ENCODE results near the gene ANO3. TPM values are rescaled to one million over a fixed set of nuclear protein-coding genes. Genes with fewer than 3 reads are reported as not detected.

ANO3 gene
- total RNA-seq, 2 experiments from 2014 or later: not detected

DNA sequence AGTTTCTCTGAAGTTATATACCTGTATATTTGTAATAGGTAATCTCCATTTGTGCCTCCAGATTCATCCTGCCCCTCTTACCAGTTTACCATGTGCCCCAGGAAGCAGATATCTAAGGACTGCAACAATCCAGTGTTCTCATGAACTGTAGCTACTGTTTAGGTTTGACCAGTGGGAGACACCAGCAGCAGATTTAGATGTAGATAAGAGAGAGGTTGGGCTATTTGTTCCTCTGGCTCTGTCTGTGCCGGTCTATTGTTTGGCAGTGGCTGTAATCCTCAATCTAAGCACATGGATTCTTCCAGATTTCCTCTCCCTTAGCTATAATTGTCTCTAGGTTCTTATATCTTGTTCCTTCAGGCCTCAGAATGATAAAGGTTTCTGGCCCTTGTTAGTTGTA, 88.4 kb downstream of the ANO3 start:
- POLR2A ChIA-PET: no interaction called here
- peaks cover 4% of the 10 kb centered on the region for H3K9me3 Mint-ChIP-seq
- no peak overlapping the region for H3K4me3 Mint-ChIP-seq
- CTCF ChIA-PET: no interaction called here
- TF ChIP-seq, protein P1, sequence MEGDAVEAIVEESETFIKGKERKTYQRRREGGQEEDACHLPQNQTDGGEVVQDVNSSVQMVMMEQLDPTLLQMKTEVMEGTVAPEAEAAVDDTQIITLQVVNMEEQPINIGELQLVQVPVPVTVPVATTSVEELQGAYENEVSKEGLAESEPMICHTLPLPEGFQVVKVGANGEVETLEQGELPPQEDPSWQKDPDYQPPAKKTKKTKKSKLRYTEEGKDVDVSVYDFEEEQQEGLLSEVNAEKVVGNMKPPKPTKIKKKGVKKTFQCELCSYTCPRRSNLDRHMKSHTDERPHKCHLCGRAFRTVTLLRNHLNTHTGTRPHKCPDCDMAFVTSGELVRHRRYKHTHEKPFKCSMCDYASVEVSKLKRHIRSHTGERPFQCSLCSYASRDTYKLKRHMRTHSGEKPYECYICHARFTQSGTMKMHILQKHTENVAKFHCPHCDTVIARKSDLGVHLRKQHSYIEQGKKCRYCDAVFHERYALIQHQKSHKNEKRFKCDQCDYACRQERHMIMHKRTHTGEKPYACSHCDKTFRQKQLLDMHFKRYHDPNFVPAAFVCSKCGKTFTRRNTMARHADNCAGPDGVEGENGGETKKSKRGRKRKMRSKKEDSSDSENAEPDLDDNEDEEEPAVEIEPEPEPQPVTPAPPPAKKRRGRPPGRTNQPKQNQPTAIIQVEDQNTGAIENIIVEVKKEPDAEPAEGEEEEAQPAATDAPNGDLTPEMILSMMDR (IDR thresholded peaks at IDR 0.05): no peak
- ATAC-seq (no peak), DNase-seq (no peak)
- H3K27me3 Mint-ChIP-seq: no peaks in the 10 kb centered on the region
- no peaks in the 10 kb centered on the region for H3K4me1 Mint-ChIP-seq (ENCODE audit: low read depth)
- no peak overlapping the region for H3K27ac Mint-ChIP-seq
- intact Hi-C loops (cut with micrococcal nuclease): no loop called here
- no peaks in the 10 kb centered on the region for H3K36me3 Mint-ChIP-seq (ENCODE audit: low read depth)

DNA sequence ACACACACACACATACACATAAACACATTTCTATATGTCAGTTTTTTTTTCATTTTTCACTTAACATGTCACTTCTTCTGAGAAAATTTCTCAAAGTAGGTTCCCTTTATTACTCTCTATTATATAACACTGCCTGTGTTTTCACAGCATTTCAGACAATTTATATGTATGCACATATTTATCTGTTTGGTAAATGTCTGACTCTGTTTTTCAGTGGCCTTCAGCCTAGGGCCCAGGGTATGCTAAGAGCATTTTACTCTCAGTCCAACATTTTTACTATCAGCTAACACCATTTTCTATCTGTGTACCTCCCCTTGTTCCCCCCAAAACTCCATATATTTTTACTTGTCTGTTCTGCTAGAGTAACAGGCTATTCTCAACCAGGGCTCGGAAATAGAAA, 92.3 kb downstream of the ANO3 start:
- Mint-ChIP-seq H3K9me3 (peaks cover 8% of the 10 kb centered on the region), H3K4me3 (no peak overlapping the region), H3K27me3 (no peaks in the 10 kb centered on the region), H3K27ac (no peak overlapping the region), H3K36me3 (ENCODE audit: low read depth) (no peaks in the 10 kb centered on the region), H3K4me1 (ENCODE audit: low read depth) (no peaks in the 10 kb centered on the region)
- ATAC-seq (no peak), DNase-seq (no peak)
- intact Hi-C loops (cut with micrococcal nuclease): no loop called here
- ChIA-PET CTCF (no interaction called here), POLR2A (no interaction called here)
- TF ChIP-seq, protein P1 (IDR thresholded peaks at IDR 0.05): no peak

DNA sequence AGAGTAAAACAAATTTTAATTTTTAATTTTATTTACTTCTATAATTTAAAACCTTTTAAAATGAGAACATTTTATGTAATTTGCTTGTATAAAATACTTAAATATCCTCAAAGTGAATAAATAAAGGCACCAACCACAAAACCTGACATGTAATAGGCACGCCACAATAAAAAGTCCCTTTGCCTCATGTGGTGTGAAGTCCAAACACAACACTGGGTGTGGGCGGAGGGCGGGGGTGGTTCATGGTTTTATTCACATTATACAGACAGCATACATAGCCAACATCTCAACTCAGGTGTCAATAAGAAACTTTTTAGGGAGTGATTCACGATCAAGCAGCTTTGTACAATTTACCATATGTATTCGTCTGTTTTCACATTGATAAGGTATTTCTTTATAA, 107.9 kb downstream of the ANO3 start:
- DNase-seq (peak; percentile 1), ATAC-seq (no peak)
- CTCF ChIA-PET: no interaction called here
- H3K36me3 Mint-ChIP-seq (ENCODE audit: low read depth): no peaks in the 10 kb centered on the region
- no peaks in the 10 kb centered on the region for H3K9me3 Mint-ChIP-seq
- no peaks in the 10 kb centered on the region for H3K4me1 Mint-ChIP-seq (ENCODE audit: low read depth)
- intact Hi-C loops (cut with micrococcal nuclease): no loop called here
- H3K27me3 Mint-ChIP-seq: no peaks in the 10 kb centered on the region
- no peak overlapping the region for H3K27ac Mint-ChIP-seq
- no peak overlapping the region for H3K4me3 Mint-ChIP-seq
- POLR2A ChIA-PET: no interaction called here
- TF ChIP-seq, protein P1 (IDR thresholded peaks at IDR 0.05): no peak

DNA sequence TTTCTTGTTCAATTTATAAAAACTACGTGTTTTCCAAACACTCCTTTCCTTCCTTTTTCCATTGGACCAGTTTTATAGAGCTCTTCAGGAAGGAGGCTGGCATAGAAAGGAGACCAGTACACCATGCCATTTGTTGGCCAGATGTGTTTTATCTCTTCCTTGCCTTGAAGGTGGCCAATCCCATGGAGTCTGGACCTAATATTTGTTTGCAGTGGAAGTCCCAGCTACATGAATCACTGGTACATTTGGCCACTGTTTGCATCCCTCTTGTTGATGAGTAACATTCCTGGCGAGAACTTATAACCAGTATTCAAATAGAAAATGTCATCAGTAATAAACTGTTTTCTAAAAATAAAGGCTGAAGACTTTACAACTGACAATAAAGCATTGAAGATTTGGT, 110.2 kb downstream of the ANO3 start:
- H3K27ac Mint-ChIP-seq: no peak overlapping the region
- POLR2A ChIA-PET: interaction anchor here (0.6 kb wide), 1 partner anchor 20 kb away, joined by 4 read pairs; no protein-coding TSS in a partner anchor

DNA sequence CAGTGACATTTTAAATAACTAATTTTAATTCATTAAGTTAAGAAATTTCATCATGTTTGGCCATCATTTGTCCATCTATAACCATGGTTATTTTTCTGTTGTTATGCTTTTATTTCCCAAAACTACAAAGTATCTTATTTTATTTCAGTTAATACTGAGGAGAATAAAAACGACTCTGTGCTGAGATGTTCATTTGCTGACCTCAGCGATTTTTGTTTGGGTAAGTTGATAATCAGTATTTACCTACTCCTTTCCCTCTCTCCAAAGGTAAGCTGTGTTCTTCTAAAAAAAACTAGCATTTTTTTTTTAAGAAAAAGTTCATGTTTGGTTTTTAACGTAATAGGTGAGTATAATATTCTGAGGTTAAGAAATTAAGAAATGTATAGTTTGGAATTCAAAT, 111.7 kb downstream of the ANO3 start:
- POLR2A ChIA-PET: no interaction called here
- TF ChIP-seq, protein P1 (IDR thresholded peaks at IDR 0.05): no peak
- no peak for DNase-seq
- intact Hi-C loops (cut with micrococcal nuclease): no loop called here
- Mint-ChIP-seq H3K27me3 (no peaks in the 10 kb centered on the region), H3K27ac (no peak overlapping the region), H3K36me3 (ENCODE audit: low read depth) (no peaks in the 10 kb centered on the region), H3K4me3 (no peak overlapping the region), H3K9me3 (peaks cover under 1% of the 10 kb centered on the region), H3K4me1 (ENCODE audit: low read depth) (no peaks in the 10 kb centered on the region)
- no peak for ATAC-seq
- CTCF ChIA-PET: no interaction called here

More for the DNA sequence above, 110.2 kb downstream of the ANO3 start:
- DNase-seq (no peak), ATAC-seq (no peak)
- TF ChIP-seq, protein P1 (IDR thresholded peaks at IDR 0.05): no peak
- Mint-ChIP-seq H3K4me3 (no peak overlapping the region), H3K9me3 (no peaks in the 10 kb centered on the region), H3K27me3 (no peaks in the 10 kb centered on the region), H3K4me1 (ENCODE audit: low read depth) (no peaks in the 10 kb centered on the region), H3K36me3 (ENCODE audit: low read depth) (no peaks in the 10 kb centered on the region)
- CTCF ChIA-PET: no interaction called here
- intact Hi-C loops (cut with micrococcal nuclease): no loop called here
